GM13977 (cell line): ENCODE measurements around the gene MARCKS.
A peak's percentile ranks its signal among the peaks of the same experiment; 100 is the strongest.

Source experiments
- DNase-seq: peaks from one replicate; pipeline ENCODE4 v3.0.0; 2012; ENCODE audit warnings: low spot score
- in situ Hi-C: fragments of 300-500 bp; cut with MboI; formaldehyde crosslinking; loops from one replicate; pipeline ENCODE4 v1.12.0; 2022; ENCODE audit warnings: low sequenced_read_pairs, low pct_unique_long_range_greater_than_20kb, mixed read lengths, inconsistent platforms; ENCODE audit not compliant: unreplicated experiment
- TF ChIP-seq, protein P1 (sequence below): IDR thresholded peaks from 2 replicates; pipeline ENCODE4 v1.5.1; 2012; ENCODE audit warnings: mild to moderate bottlenecking, control low read depth; ENCODE audit not compliant: insufficient read depth; ENCODE audit errors: extremely low read depth, missing control alignments

Gene MARCKS

DNA sequence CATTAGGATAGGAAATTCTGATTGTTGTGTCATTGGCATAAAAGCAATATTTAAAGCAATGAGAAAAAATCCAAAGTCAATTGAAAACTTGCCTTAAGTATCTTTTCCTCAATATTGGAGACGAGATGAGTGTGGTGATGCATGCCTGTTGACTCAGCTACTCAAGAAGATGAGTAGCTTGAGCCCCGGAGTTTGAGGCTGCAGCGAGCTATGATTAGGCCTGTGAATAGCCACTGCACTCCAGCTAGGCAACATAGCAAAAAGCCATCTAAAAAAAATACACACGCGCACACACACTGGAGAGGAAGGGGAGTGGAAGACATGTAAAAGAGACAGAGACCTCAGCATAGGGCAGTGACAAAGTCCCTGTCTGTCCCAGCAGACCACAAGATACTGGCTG, 9.7 kb upstream of the MARCKS start:
- in situ Hi-C loops, result no loop called here
- DNase-seq, result no peak
- TF ChIP-seq, protein P1, sequence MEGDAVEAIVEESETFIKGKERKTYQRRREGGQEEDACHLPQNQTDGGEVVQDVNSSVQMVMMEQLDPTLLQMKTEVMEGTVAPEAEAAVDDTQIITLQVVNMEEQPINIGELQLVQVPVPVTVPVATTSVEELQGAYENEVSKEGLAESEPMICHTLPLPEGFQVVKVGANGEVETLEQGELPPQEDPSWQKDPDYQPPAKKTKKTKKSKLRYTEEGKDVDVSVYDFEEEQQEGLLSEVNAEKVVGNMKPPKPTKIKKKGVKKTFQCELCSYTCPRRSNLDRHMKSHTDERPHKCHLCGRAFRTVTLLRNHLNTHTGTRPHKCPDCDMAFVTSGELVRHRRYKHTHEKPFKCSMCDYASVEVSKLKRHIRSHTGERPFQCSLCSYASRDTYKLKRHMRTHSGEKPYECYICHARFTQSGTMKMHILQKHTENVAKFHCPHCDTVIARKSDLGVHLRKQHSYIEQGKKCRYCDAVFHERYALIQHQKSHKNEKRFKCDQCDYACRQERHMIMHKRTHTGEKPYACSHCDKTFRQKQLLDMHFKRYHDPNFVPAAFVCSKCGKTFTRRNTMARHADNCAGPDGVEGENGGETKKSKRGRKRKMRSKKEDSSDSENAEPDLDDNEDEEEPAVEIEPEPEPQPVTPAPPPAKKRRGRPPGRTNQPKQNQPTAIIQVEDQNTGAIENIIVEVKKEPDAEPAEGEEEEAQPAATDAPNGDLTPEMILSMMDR, result no peak

DNA sequence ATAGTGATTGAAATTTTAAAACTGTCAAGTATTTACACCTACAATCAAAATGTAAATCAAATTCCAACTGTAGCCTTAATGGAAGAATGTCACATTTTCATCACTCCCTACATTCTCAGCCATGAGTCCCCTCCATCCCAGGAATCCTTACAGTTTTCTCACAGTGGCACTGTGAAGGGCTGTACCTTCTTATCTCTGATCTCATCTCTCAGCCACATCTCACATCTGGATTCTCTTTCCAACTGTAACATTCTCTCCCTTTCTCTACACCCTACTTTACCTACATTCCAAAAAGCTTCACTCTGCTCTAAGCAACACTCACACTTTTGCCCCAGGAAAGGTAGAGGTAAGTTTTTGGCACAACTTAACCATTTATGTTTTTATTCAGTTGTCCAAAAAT, 8.9 kb upstream of the MARCKS start:
- in situ Hi-C loops, result no loop called here
- DNase-seq, result no peak
- TF ChIP-seq, protein P1, result no peak

DNA sequence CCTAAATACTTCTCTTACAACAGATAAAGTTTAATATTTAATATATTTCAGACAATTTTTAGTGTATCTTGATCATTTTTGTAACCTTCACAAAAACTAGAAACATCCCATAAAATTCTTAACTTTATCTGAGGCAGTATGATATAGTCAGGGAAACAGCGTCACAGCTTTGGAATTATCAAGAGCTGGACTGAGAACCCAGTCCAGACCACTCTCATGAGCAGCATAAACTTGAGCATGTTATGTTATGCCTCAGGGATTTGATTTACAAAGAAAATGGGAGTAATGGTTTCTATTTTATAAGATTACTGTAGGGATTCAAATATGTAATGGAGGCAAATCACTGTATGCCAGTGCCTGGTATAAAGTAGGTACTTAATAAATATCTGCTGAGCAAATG, 8.3 kb upstream of the MARCKS start:
- in situ Hi-C loops, result no loop called here

DNA sequence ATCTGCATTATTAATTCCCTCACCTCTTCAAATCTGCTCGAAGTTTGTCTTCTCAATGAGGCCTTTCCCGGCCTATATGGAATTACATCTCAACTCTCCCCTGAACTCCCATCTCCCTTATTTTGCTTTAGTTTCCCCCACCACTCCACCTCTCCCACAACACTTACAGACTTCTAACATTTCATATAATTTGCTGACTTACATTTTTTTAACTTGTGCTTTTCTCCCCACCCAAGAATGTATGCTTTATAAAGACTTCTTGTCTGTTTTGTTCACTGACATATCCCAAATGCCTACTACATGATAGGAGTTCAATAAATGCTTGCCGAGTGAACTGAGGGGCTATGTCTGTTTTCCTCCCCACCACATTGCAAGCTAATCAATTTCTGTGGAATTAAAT, 3.9 kb upstream of the MARCKS start:
- TF ChIP-seq, protein P1, result no peak
- DNase-seq, result no peak
- in situ Hi-C loops, result loop anchor here (10.0 kb wide), 1 partner anchor 218 kb away; no protein-coding TSS in a partner anchor

More for the DNA sequence above, 8.3 kb upstream of the MARCKS start:
- TF ChIP-seq, protein P1, result no peak
- DNase-seq, result no peak

DNA sequence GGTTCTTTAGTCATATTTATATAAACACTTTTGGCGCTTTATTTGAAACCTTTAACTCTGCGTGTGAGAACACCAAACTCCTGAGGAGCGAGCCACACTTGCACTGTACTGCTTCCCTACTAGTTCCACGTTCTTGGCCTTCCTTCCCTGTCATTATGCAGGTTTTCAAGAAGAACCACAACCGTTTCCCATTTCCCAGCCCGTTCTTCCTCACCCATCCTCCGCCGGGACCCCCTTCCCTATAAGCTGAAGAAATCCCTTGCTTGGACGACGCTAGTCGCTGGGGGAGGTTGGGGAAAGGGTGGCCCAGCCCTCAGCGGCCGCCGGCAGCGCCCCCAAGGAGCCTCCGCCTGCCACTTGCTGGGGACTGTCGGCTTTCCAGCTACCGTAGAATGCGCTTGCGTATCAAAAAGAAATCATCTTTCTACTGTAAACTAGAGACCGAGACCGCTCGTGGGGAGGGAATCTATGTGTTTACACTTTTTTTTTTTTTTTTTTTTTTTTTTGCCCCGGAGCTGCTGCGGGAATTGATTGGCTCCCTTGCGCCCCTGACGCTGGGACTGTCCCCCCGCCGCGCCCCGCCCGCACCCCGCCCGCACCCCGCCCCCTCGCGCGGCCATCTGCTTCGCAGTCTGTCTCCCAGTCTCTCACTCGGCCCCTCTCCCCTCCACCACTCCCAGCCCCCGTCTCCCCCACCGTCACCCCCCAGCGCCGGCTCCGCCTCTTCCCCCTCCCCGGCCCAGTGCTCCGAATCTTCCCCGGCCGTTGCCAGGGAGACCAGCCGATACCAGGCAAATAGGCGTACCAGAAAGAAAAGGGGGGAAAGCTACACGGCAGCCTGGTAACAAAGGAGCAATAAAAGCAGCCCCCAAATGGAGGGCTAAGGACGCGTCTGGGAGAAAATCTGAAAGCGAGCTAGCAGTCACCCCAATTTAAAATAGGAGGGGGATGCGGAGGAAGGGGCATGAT, 2.3 kb upstream of the MARCKS start:
- peak; percentile 88 for DNase-seq
- TF ChIP-seq, protein P1, result peak; percentile 37
- in situ Hi-C loops, result loop anchor here (10.0 kb wide), 1 partner anchor 220 kb away; no protein-coding TSS in a partner anchor

DNA sequence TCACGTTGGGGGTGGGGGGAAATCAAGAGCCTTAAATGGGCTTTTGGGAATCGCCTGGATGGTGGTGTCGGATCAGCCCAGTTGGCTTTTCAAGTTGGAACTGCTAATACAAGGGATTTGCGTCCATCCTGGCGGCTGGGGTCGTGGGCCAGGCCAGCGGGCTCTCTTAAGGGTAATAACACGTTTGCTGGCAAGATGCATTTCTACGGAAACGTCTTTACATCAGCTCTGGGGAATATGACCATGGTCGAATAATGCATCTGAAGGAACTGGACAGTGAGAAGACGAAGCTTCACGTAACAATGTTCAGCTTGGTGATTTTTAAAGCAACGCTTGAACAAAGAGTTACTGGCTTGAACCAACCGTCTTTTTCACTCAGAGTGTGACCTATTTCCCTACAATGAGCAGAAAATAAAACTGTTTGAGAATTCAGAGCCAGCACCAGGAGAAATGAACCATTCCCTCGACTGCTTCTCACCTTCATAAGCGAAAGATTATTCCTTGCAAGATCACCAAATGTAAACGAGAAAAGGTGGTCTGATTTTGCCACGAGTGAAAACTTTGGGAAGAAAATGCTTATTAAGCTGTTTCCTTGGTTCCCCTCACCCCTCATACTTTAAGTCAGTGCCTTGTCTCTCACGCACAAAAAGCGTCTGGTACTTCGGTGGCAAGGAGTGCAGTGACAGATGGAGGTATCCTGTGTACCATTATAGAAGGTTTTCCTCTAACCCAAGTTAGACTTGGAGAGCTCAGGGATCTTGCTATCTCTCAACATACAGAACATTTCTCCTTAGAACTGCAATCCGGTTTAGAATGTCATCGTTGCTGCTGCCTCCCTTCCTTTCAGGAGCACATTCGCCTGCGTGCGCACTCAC, 1.4 kb upstream of the MARCKS start:
- TF ChIP-seq, protein P1, result no peak
- peak; percentile 51 for DNase-seq
- in situ Hi-C loops, result loop anchor here (10.0 kb wide), 1 partner anchor 221 kb away; no protein-coding TSS in a partner anchor
